Measurements from ENCODE around the gene IGSF8. TPM values are rescaled to one million over a fixed set of nuclear protein-coding genes. Genes with fewer than 3 reads are reported as not detected.

IGSF8 gene
- total RNA-seq, 1 experiment from 2014 or later = 56.2 TPM

GRCh38 chr1:160046494-160047110 lies 51.8 kb downstream of the IGSF8 start:
- H3K18ac ChIP-seq (ENCODE audit: insufficient read length, low read depth, low read length) = no peak overlapping the region
- H3K4ac ChIP-seq (ENCODE audit: low read depth, low read length) = no peak overlapping the region
- no peak overlapping the region for H3K9ac ChIP-seq (ENCODE audit: extremely low read depth, insufficient read length, low read length)
- H4K91ac ChIP-seq (ENCODE audit: insufficient read length, low read depth, low read length) = no peak overlapping the region
- H3K4me1 ChIP-seq (ENCODE audit: insufficient read depth, low read length) = peaks cover 6% of the 10 kb centered on the region; the same call in 1 of the 2 replicates
- H2BK5ac ChIP-seq (ENCODE audit: insufficient read length, low read length) = no peak overlapping the region
- no peak overlapping the region for H2BK12ac ChIP-seq (ENCODE audit: insufficient read length, low read depth, low read length)
- no peaks in the 10 kb centered on the region for H3K79me2 ChIP-seq (ENCODE audit: insufficient read depth, low read length)
- H3K36me3 Mint-ChIP-seq (ENCODE audit: insufficient read depth in 1 of 3, low read depth in 3 of 3) = no peaks in the 10 kb centered on the region
- H2AK5ac ChIP-seq (ENCODE audit: insufficient read length, low read length) = no peak overlapping the region
- H2BK120ac ChIP-seq (ENCODE audit: low read depth, low read length, poor library complexity, severe bottlenecking) = no peak overlapping the region
- no peak overlapping the region for H3T11ph ChIP-seq (ENCODE audit: low read length)
- peaks cover 13% of the 10 kb centered on the region for H3K27me3 Mint-ChIP-seq (ENCODE audit: low read depth)
- no peaks in the 10 kb centered on the region for H3K79me1 ChIP-seq (ENCODE audit: insufficient read depth, low read depth, low read length, poor library complexity, severe bottlenecking)
- H4K8ac ChIP-seq (replicated peaks; ENCODE audit: insufficient read length, low read depth, low read length) = no peak overlapping the region
- H2BK20ac ChIP-seq (ENCODE audit: low read depth, low read length, poor library complexity, severe bottlenecking) = no peak overlapping the region
- H3K4me1 Mint-ChIP-seq = peaks cover 28 to 32% of the 10 kb centered on the region in 2 experiments
- no peaks in the 10 kb centered on the region for H4K20me1 ChIP-seq (ENCODE audit: control insufficient read depth, insufficient read depth, insufficient read length)
- no peaks in the 10 kb centered on the region for H3K23me2 ChIP-seq (ENCODE audit: insufficient read length, low read depth, low read length, poor library complexity, severe bottlenecking)
- DNase-seq = peak; percentile 68
- no peak overlapping the region for H3K27ac ChIP-seq (ENCODE audit: insufficient read length, low read depth, low read length)
- H3K27me3 ChIP-seq (ENCODE audit: insufficient read depth, low read length) = no peaks in the 10 kb centered on the region
- no peak overlapping the region for H3K14ac ChIP-seq (ENCODE audit: insufficient read depth, low read length)
- peak overlapping the region in 1 of 2 experiments; percentile 31; a peak in 3 of 5 replicates for H3K4me3 Mint-ChIP-seq
- H3K9me3 ChIP-seq (ENCODE audit: control insufficient read depth, low read depth, low read length) = no peaks in the 10 kb centered on the region
- H3K4me2 ChIP-seq (ENCODE audit: insufficient read depth, insufficient read length, low read length) = peak overlapping the region; percentile 11
- no peak overlapping the region for H2AFZ ChIP-seq (ENCODE audit: low read length)
- no peak overlapping the region for H3K56ac ChIP-seq (ENCODE audit: insufficient read length, low read depth, low read length)
- no peak overlapping the region for H2BK15ac ChIP-seq (ENCODE audit: low read depth, low read length)
- TF ChIP-seq, protein P1, sequence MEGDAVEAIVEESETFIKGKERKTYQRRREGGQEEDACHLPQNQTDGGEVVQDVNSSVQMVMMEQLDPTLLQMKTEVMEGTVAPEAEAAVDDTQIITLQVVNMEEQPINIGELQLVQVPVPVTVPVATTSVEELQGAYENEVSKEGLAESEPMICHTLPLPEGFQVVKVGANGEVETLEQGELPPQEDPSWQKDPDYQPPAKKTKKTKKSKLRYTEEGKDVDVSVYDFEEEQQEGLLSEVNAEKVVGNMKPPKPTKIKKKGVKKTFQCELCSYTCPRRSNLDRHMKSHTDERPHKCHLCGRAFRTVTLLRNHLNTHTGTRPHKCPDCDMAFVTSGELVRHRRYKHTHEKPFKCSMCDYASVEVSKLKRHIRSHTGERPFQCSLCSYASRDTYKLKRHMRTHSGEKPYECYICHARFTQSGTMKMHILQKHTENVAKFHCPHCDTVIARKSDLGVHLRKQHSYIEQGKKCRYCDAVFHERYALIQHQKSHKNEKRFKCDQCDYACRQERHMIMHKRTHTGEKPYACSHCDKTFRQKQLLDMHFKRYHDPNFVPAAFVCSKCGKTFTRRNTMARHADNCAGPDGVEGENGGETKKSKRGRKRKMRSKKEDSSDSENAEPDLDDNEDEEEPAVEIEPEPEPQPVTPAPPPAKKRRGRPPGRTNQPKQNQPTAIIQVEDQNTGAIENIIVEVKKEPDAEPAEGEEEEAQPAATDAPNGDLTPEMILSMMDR (conservative IDR thresholded peaks at IDR 0.05) = peak; percentile 84
- no peaks in the 10 kb centered on the region for H3K9me3 Mint-ChIP-seq
- no peak overlapping the region for H3K23ac ChIP-seq (ENCODE audit: insufficient read length, low read depth, low read length)
- no CpG with 5 or more reads among the region's 11 CpGs for WGBS (ENCODE audit: extremely low coverage, insufficient read length, low lambda C conversion rate)
- H4K5ac ChIP-seq (ENCODE audit: insufficient read length, low read depth, low read length) = no peak overlapping the region
- H3K27ac Mint-ChIP-seq = peak overlapping the region in 2 of 3 experiments; percentile 1 to 48; a peak in 2 of 7 replicates

All from H9 (cell line).